HL-60 (cell line): Measurements from ENCODE around the gene TMTC2.

Experiments used
- CTCF ChIP-seq: IDR thresholded peaks from one replicate; pipeline ENCODE4 v1.5.1; 2011; ENCODE audit warnings: low read length, control low read depth, inconsistent platforms; ENCODE audit not compliant: insufficient read depth
- POLR2AphosphoS5 ChIP-seq: IDR thresholded peaks from 2 replicates; pipeline ENCODE4 v1.6.1; 2012; ENCODE audit warnings: low read depth

GRCh38 chr12:82896979-82897378 lies 210.3 kb downstream of the TMTC2 start:
- TF ChIP-seq POLR2AphosphoS5, result no peak
- TF ChIP-seq CTCF, result no peak
